Keratinocyte (primary cell): Measurements from ENCODE around the gene VTCN1. TPM values are rescaled to one million over a fixed set of nuclear protein-coding genes. Genes with fewer than 3 reads are reported as not detected.

ENCODE experiments used
- DNase-seq: peaks from one replicate; pipeline ENCODE4 v3.0.0-alpha.2; 2011; ENCODE audit warnings: low read depth, missing footprints, low spot score
- FAIRE-seq: peaks from 2 replicates; lab custom pipeline; 2011; peaks lifted over from hg19 to GRCh38; lab: Jason Lieb, UNC
- H2AFZ ChIP-seq: 2 replicates; pipeline ENCODE4 v1.6.0; 2012; ENCODE audit warnings: low read length, control low read depth, inconsistent platforms; ENCODE audit not compliant: control insufficient read depth
- H3K27ac ChIP-seq: 2 replicates; pipeline ENCODE4 v1.5.1; 2011; ENCODE audit warnings: low read length; ENCODE audit not compliant: control insufficient read depth, insufficient read depth
- H3K27me3 ChIP-seq: 3 replicates; pipeline ENCODE4 v1.6.0; 2011; ENCODE audit warnings: low read length; ENCODE audit not compliant: control insufficient read depth, insufficient read depth; ENCODE audit errors: extremely low read depth
- H3K36me3 ChIP-seq, 2 experiments: 2 replicates in 1 of 2; 3 replicates in 1 of 2; pipeline ENCODE4 v1.5.1; 2011; ENCODE audit warnings: low read length in 2 of 2, mild to moderate bottlenecking in 1 of 2; ENCODE audit not compliant: control insufficient read depth in 2 of 2, insufficient read depth in 2 of 2; ENCODE audit errors: extremely low read depth in 1 of 2
- H3K4me1 ChIP-seq: 3 replicates; pipeline ENCODE4 v1.5.1; 2011; ENCODE audit warnings: low read length; ENCODE audit not compliant: control insufficient read depth, insufficient read depth; ENCODE audit errors: extremely low read depth
- H3K4me2 ChIP-seq: 3 replicates; pipeline ENCODE4 v1.6.0; 2011; ENCODE audit warnings: low read depth, low read length; ENCODE audit not compliant: control insufficient read depth, insufficient read depth; ENCODE audit errors: extremely low read depth
- H3K4me3 ChIP-seq, 3 experiments: fragments of 200-600 bp in 1 of 3; sonication (generic) in 1 of 3; 2 replicates in 2 of 3; 3 replicates in 1 of 3; pipeline ENCODE4 v1.5.1; 2011 to 2016; ENCODE audit warnings: low read length in 3 of 3, mild to moderate bottlenecking in 3 of 3, control low read depth in 2 of 3, inconsistent platforms in 1 of 3, low read depth in 1 of 3, mixed read lengths in 1 of 3, mixed run types in 1 of 3, moderate library complexity in 1 of 3; ENCODE audit not compliant: control insufficient read depth in 2 of 3, insufficient read depth in 2 of 3; ENCODE audit errors: extremely low read depth in 1 of 3
- H3K79me2 ChIP-seq: 2 replicates; pipeline ENCODE4 v1.6.0; 2012; ENCODE audit warnings: low read length; ENCODE audit not compliant: control insufficient read depth, insufficient read depth
- H3K9ac ChIP-seq: 3 replicates; pipeline ENCODE4 v1.6.0; 2011; ENCODE audit warnings: low read length; ENCODE audit not compliant: control insufficient read depth, insufficient read depth; ENCODE audit errors: extremely low read depth
- H3K9me1 ChIP-seq: 3 replicates; pipeline ENCODE4 v1.6.0; 2011; ENCODE audit warnings: low read length; ENCODE audit not compliant: control insufficient read depth, insufficient read depth; ENCODE audit errors: extremely low read depth
- H3K9me3 ChIP-seq: 2 replicates; pipeline ENCODE4 v1.5.1; 2012; ENCODE audit warnings: low read depth, low read length; ENCODE audit not compliant: control insufficient read depth
- H4K20me1 ChIP-seq: 3 replicates; pipeline ENCODE4 v1.6.0; 2011; ENCODE audit warnings: low read length; ENCODE audit not compliant: control insufficient read depth, insufficient read depth; ENCODE audit errors: extremely low read depth
- CTCF ChIP-seq, 3 experiments: IDR thresholded peaks in 1 of 3; conservative IDR thresholded peaks in 1 of 3; optimal IDR thresholded peaks in 1 of 3; 2 replicates in 2 of 3; 3 replicates in 1 of 3; pipeline versions ENCODE3 to v1.5.1; 2011; ENCODE audit warnings: low read length in 3 of 3, mild to moderate bottlenecking in 3 of 3, moderate library complexity in 2 of 3, control low read depth in 1 of 3, inconsistent platforms in 1 of 3; ENCODE audit not compliant: insufficient read depth in 2 of 3; ENCODE audit errors: extremely low read depth in 1 of 3
- EZH2 ChIP-seq: IDR thresholded peaks from one replicate; pipeline ENCODE4 v1.6.1; 2012; ENCODE audit warnings: inconsistent platforms, mild to moderate bottlenecking, low read length, moderate library complexity
- dilution Hi-C: fragments of 300-500 bp; cut with MboI; formaldehyde crosslinking; loops from one replicate; pipeline ENCODE4 v1.7.0; 2020; ENCODE audit warnings: low sequenced_read_pairs; ENCODE audit not compliant: extremely low pct_ligation_motif_present
- polyA plus RNA-seq, 5 experiments: library from polyadenylated mRNA; depleted of rRNA in 3 of 5; stranded (reverse) in 3 of 5; stranded (forward) in 1 of 5; unstranded in 1 of 5; fragments of >200 nt; gene quantifications; 1 replicate in 1 of 5; 2 replicates in 3 of 5; 3 replicates in 1 of 5; pipeline versions ENCODE4 v1.2.1 to v1.2.3, GENCODE V29; 2011 to 2012; ENCODE audit warnings: missing spikeins in 2 of 5, low read depth in 1 of 5, low replicate concordance in 1 of 5

VTCN1 gene
- polyA plus RNA-seq, 1 donor (not counting 4 experiments of a cell fraction or from before 2014, with no cell fraction given), result not detected

DNA sequence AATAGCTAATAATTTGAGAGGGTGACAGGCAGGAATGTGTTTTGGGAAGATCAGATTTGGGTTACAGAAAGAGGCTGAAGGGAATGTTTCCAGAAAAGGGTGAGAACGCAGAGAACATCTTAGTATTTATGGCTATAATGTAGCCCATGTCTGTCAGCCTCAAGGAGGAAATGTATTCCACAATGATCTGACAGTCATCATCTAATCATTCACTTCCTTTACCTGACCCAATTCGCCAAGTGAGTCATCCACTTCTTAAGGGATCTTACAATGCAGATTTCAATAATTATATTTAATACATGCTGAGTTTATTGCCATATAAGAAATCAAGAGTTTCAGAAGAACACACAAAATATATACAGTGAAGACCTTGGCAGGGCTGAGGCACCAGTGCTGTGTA is 100.0 kb downstream of the VTCN1 start:
- FAIRE-seq (peak; percentile 89), DNase-seq (no peak)
- Histone ChIP-seq H3K4me3 (peak overlapping the region in 1 of 3 experiments; percentile 33), H3K4me1 (peaks cover 24% of the 10 kb centered on the region), H2AFZ (peak overlapping the region; percentile 74), H3K9me1 (no peaks in the 10 kb centered on the region), H3K4me2 (peak overlapping the region; percentile 84), H3K36me3 (peaks cover 4% of the 10 kb centered on the region in 2 experiments), H3K27ac (peak overlapping the region; percentile 65), H3K79me2 (no peaks in the 10 kb centered on the region), H3K27me3 (no peaks in the 10 kb centered on the region), H3K9ac (no peak overlapping the region), H4K20me1 (no peaks in the 10 kb centered on the region), H3K9me3 (no peaks in the 10 kb centered on the region)
- dilution Hi-C loops, result no loop called here
- TF ChIP-seq EZH2 (no peak), CTCF (optimal IDR thresholded peaks at IDR 0.05 in 1 of 3, IDR thresholded peaks at IDR 0.05 in 1 of 3, conservative IDR thresholded peaks at IDR 0.05 in 1 of 3; ENCODE audit: extremely low read depth in 1 of 3, insufficient read depth in 2 of 3, low read length in 3 of 3) (no peak)

- no peaks in the 10 kb centered on the region for H3K27me3 ChIP-seq
- peaks cover 4% of the 10 kb centered on the region in 2 experiments for H3K36me3 ChIP-seq
- dilution Hi-C loops, result no loop called here
- H3K9me1 ChIP-seq, result no peaks in the 10 kb centered on the region
- no peak overlapping the region for H3K27ac ChIP-seq
- no peak overlapping the region for H3K4me3 ChIP-seq
- H3K9me3 ChIP-seq, result no peaks in the 10 kb centered on the region
- H3K79me2 ChIP-seq, result no peaks in the 10 kb centered on the region
- H3K4me1 ChIP-seq, result peaks cover 24% of the 10 kb centered on the region
- DNase-seq (no peak), FAIRE-seq (no peak)
- H3K4me2 ChIP-seq, result no peak overlapping the region
- H2AFZ ChIP-seq, result no peak overlapping the region
- H3K9ac ChIP-seq, result no peak overlapping the region
- TF ChIP-seq CTCF (optimal IDR thresholded peaks at IDR 0.05 in 1 of 3, IDR thresholded peaks at IDR 0.05 in 1 of 3, conservative IDR thresholded peaks at IDR 0.05 in 1 of 3; ENCODE audit: extremely low read depth in 1 of 3, insufficient read depth in 2 of 3, low read length in 3 of 3) (no peak), EZH2 (no peak)
- no peaks in the 10 kb centered on the region for H4K20me1 ChIP-seq
Measured at GRCh38 chr1:117107364-117107763, 103.4 kb downstream of the VTCN1 start.
